Non-pigmented ciliary epithelial cell (primary cell): ENCODE measurements around the gene MARK2.

Experiments used
- DNase-seq: peaks from one replicate; pipeline ENCODE4 v3.0.0-alpha.2; 2010; ENCODE audit warnings: low read depth

MARK2 gene

GRCh38 chr11:63909591-63910506 lies 70.9 kb downstream of the MARK2 start:
- DNase-seq, result no peak

GRCh38 chr11:63910675-63911074 lies 71.8 kb downstream of the MARK2 start:
- DNase-seq, result no peak

GRCh38 chr11:63911440-63911839 lies 72.5 kb downstream of the MARK2 start:
- DNase-seq, result no peak

- DNase-seq, result no peak
These were observed 73.0 kb downstream of the MARK2 start for GRCh38 chr11:63911876-63912275.

GRCh38 chr11:63912678-63913077 lies 73.8 kb downstream of the MARK2 start:
- no peak for DNase-seq

- DNase-seq, result no peak
These were observed 75.2 kb downstream of the MARK2 start for GRCh38 chr11:63913866-63914830.

GRCh38 chr11:63914896-63915691 lies 76.2 kb downstream of the MARK2 start:
- DNase-seq, result no peak

- no peak for DNase-seq
These were observed 77.3 kb downstream of the MARK2 start for GRCh38 chr11:63915961-63916836.

GRCh38 chr11:63916837-63917691 lies 78.2 kb downstream of the MARK2 start, which contains the start of gene RCOR2:
Gene RCOR2 (minus strand): TSS chr11:63917164. CDS start chr11:63916456, 708 bp downstream.
- DNase-seq, result no peak

GRCh38 chr11:63917692-63918506 lies 79.0 kb downstream of the MARK2 start:
- DNase-seq, result no peak

- no peak for DNase-seq
These were observed 79.7 kb downstream of the MARK2 start for GRCh38 chr11:63918507-63919191.

- DNase-seq, result no peak
These were observed 80.6 kb downstream of the MARK2 start for GRCh38 chr11:63919267-63920125.

- no peak for DNase-seq
These were observed 81.4 kb downstream of the MARK2 start for GRCh38 chr11:63920126-63920938.

GRCh38 chr11:63920939-63921417 lies 82.1 kb downstream of the MARK2 start:
- no peak for DNase-seq

- no peak for DNase-seq
These were observed 83.8 kb downstream of the MARK2 start for GRCh38 chr11:63922673-63923192.

GRCh38 chr11:63923319-63923718 lies 84.4 kb downstream of the MARK2 start:
- DNase-seq, result no peak
